Myometrial cell (primary cell): ENCODE results near the gene DRC1. TPM values are rescaled to one million over a fixed set of nuclear protein-coding genes. Genes with fewer than 3 reads are reported as not detected.

Source experiments
- total RNA-seq: library from RNA; depleted of rRNA; stranded (reverse); fragments of >200 nt; gene quantifications from 2 replicates; pipeline ENCODE4 v1.2.3, GENCODE V29; 2015

The DRC1 gene
- 0.58 TPM in 1 of 2 replicates, not detected in the other for total RNA-seq

DNA sequence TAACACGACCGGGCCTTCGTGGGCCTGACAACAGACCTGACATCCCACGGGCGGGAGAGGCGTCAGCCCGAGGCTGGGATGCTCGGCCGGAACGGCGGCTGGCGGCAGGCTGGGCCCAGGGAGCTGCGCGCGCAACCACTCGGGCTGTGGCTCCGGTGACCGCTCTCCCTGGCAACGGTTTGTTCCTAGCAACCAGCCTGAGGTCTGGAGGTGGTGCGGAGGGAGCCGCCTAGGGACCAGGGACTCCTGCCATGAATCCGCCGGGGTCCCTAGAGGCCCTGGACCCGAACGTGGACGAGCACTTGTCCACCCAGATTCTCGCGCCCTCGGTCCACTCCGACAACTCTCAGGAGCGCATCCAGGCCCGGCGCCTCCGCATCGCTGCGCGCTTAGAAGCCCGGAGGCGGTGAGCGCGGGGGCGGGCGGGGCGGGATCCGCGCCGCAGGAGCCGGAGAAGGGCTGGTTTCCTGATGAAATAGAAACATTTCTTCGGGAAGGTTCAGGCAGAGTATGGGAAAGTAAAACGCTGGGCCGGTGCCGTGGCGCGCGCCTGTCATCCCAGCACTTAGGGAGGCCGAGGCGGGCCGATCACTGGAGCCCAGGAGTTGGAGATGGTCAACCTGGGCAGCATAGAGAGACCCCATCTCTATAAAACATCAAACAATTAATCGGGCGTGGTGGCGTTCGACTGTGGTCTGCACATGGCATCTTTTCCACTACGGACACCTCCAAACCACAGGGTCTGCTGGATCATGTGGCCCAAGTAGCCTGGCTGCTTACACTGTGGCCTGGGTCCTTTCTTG, at the start of gene DRC1:
TSS of gene DRC1 (plus strand) at position 182 of the 803 bp plus-strand sequence. CDS start at position 252, 70 bp downstream.

DNA sequence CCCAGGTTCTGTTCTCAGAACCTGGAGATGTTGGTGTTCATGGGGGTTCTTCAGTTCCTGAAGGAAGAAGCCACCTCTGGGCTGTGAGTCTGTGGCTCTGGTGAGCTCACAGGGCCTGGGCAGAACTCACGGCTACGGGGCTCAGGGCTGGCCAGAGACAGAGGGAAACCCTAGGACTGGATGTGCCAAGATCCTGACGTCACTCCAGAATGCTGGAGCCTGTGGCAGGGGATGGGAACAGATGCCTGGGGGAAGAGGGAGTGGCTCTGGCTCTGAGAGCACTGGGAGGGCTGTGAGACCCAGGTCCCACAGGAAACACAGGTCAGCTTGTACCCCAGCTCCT, 76.2 kb downstream of the DRC1 start, which contains the start of gene OTOF:
TSS of gene OTOF (minus strand) at position 214 of the 343 bp plus-strand sequence.

Other genes with a start within 250 kb of the DRC1 start
- 0.29 and 0.89 TPM in 2 replicates for gene GAREM2, start 228.8 kb upstream of the DRC1 start, total RNA-seq
- gene HADHA, start 157.3 kb upstream of the DRC1 start, total RNA-seq: 165 and 183 TPM in 2 replicates
- 95.7 and 111 TPM in 2 replicates for gene HADHB, start 157.0 kb upstream of the DRC1 start, total RNA-seq
- gene SELENOI, start 55.8 kb upstream of the DRC1 start, total RNA-seq: 9.5 and 14.7 TPM in 2 replicates
- gene ADGRF3, start 55.1 kb upstream of the DRC1 start, total RNA-seq: under 0.01 TPM in 1 of 2 replicates, not detected in the other
- not detected in 2 replicates for gene OTOF, start 76.2 kb downstream of the DRC1 start, total RNA-seq
- gene CIB4, start 239.4 kb downstream of the DRC1 start, total RNA-seq: not detected in 2 replicates